Mesenchymal stem cell (in vitro differentiated cells and primary cell): ENCODE data around the gene FMN1.

Experiments
- DNase-seq: peaks from one replicate; pipeline ENCODE4 v3.0.0-alpha.2; 2013
- H2AFZ ChIP-seq: one replicate; pipeline ENCODE4 v1.6.1; 2013; ENCODE audit warnings: low read depth, mild to moderate bottlenecking, control low read depth, inconsistent platforms, low read length, moderate library complexity
- H2AK5ac ChIP-seq: 2 replicates; pipeline ENCODE4 v1.6.1; 2013; ENCODE audit warnings: low read length, moderate library complexity, mild to moderate bottlenecking, inconsistent platforms; ENCODE audit not compliant: severe bottlenecking
- H2BK120ac ChIP-seq: one replicate; pipeline ENCODE4 v1.6.1; 2013; ENCODE audit warnings: low read depth, mild to moderate bottlenecking, inconsistent platforms, low read length, moderate library complexity
- H2BK12ac ChIP-seq, 2 experiments: one replicate each; pipeline ENCODE4 v1.6.1; 2013; ENCODE audit warnings: inconsistent platforms in 2 of 2, low read length in 2 of 2, mild to moderate bottlenecking in 2 of 2, moderate library complexity in 2 of 2, control low read depth in 1 of 2
- H2BK15ac ChIP-seq: one replicate; pipeline ENCODE4 v1.6.1; 2013; ENCODE audit warnings: mild to moderate bottlenecking, low read depth, inconsistent platforms; ENCODE audit not compliant: poor library complexity, severe bottlenecking
- H2BK5ac ChIP-seq: 2 replicates; pipeline ENCODE4 v1.6.1; 2013; ENCODE audit warnings: low read depth, mild to moderate bottlenecking, low read length, control low read depth, inconsistent platforms; ENCODE audit not compliant: poor library complexity, severe bottlenecking
- H3K14ac ChIP-seq, 2 experiments: one replicate each; pipeline ENCODE4 v1.6.1; 2013; ENCODE audit warnings: inconsistent platforms in 2 of 2, low read length in 2 of 2, control low read depth in 1 of 2, mild to moderate bottlenecking in 1 of 2, moderate library complexity in 1 of 2
- H3K18ac ChIP-seq, 2 experiments: one replicate each; pipeline ENCODE4 v1.6.1; 2013; ENCODE audit warnings: inconsistent platforms in 2 of 2, low read length in 2 of 2, control low read depth in 1 of 2, low read depth in 1 of 2, mild to moderate bottlenecking in 1 of 2
- H3K23ac ChIP-seq, 2 experiments: one replicate each; pipeline ENCODE4 v1.6.1; 2013; ENCODE audit warnings: inconsistent platforms in 2 of 2, low read length in 2 of 2, mild to moderate bottlenecking in 2 of 2, moderate library complexity in 2 of 2, control low read depth in 1 of 2
- H3K27ac ChIP-seq: 2 replicates; pipeline ENCODE4 v1.5.1; 2013; ENCODE audit warnings: mild to moderate bottlenecking, moderate library complexity, low read length, control low read depth, inconsistent platforms; ENCODE audit not compliant: poor library complexity, severe bottlenecking
- H3K27me3 ChIP-seq, 2 experiments: 2 replicates each; pipeline versions ENCODE4 v1.6.1 to v1.7.0; 2013; ENCODE audit warnings: low read length in 2 of 2, mild to moderate bottlenecking in 2 of 2, moderate library complexity in 2 of 2, control low read depth in 1 of 2, inconsistent platforms in 1 of 2; ENCODE audit not compliant: control insufficient read depth in 1 of 2, insufficient read depth in 1 of 2
- H3K36me3 ChIP-seq, 2 experiments: 2 replicates each; pipeline versions ENCODE4 v1.6.1 to v1.7.0; 2013; ENCODE audit warnings: low read length in 2 of 2, control low read depth in 1 of 2, inconsistent platforms in 1 of 2, low read depth in 1 of 2, mild to moderate bottlenecking in 1 of 2; ENCODE audit not compliant: insufficient read depth in 2 of 2, control insufficient read depth in 1 of 2
- H3K4ac ChIP-seq, 2 experiments: one replicate each; pipeline ENCODE4 v1.6.1; 2013; ENCODE audit warnings: inconsistent platforms in 2 of 2, low read length in 2 of 2, mild to moderate bottlenecking in 2 of 2, moderate library complexity in 2 of 2, control low read depth in 1 of 2, low read depth in 1 of 2
- H3K4me1 ChIP-seq: 2 replicates; pipeline ENCODE4 v1.6.1; 2013; ENCODE audit warnings: low read depth, low read length, control low read depth; ENCODE audit not compliant: control insufficient read depth, insufficient read depth
- H3K4me2 ChIP-seq: 2 replicates; pipeline ENCODE4 v1.6.1; 2013; ENCODE audit warnings: low read length, mild to moderate bottlenecking, inconsistent platforms; ENCODE audit not compliant: poor library complexity, severe bottlenecking
- H3K4me3 ChIP-seq, 2 experiments: 2 replicates each; pipeline versions ENCODE4 v1.5.1 to v1.7.0; 2013; ENCODE audit warnings: low read length in 2 of 2, mild to moderate bottlenecking in 2 of 2, control low read depth in 1 of 2, low read depth in 1 of 2; ENCODE audit not compliant: insufficient read depth in 1 of 2
- H3K79me1 ChIP-seq: replicated peaks from 2 replicates; pipeline ENCODE4 v1.6.1; 2013; ENCODE audit warnings: mild to moderate bottlenecking, control low read depth, low read length, inconsistent platforms; ENCODE audit not compliant: poor library complexity, severe bottlenecking
- H3K9ac ChIP-seq: 2 replicates; pipeline ENCODE4 v1.7.0; 2013; ENCODE audit warnings: mild to moderate bottlenecking, low read length, moderate library complexity
- H3K9me3 ChIP-seq: 2 replicates; pipeline ENCODE4 v1.7.0; 2013; ENCODE audit warnings: mild to moderate bottlenecking, low read length; ENCODE audit not compliant: control insufficient read depth
- H4K8ac ChIP-seq: one replicate; pipeline ENCODE4 v1.6.1; 2013; ENCODE audit warnings: inconsistent platforms, mild to moderate bottlenecking, low read length, moderate library complexity
- H4K91ac ChIP-seq: one replicate; pipeline ENCODE4 v1.6.1; 2013; ENCODE audit warnings: mild to moderate bottlenecking, low read length, inconsistent platforms
- WGBS: methylation state at CpG from one replicate; pipeline ENCODE4 v1.1.7; 2013; ENCODE audit warnings: mixed read lengths; 5-methylcytosine and 5-hydroxymethylcytosine counted together

Gene FMN1

DNA sequence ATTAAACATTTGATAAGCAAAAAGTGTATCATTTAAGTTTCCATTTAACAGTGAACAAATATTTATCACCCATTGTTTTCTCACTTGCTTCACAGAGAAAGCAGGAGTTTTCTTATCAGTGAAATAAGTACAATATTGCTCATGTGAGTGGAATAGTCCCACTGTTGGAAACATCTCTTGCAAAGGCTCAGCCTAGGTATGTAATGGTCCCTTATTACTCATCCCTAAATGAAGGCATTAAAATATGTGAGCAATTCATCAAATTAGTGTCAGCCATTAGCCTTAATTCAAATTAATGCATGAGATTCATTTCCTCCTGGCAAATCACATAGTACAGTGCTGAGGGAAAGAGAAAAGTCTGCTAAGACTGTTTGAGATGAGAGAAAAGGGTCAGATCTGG is 9.6 kb upstream of the FMN1 start:
- no peak overlapping the region for H3K4ac ChIP-seq
- H3K9me3 ChIP-seq, result no peaks in the 10 kb centered on the region
- DNase-seq, result no peak
- no peak overlapping the region for H4K91ac ChIP-seq
- no peaks in the 10 kb centered on the region for H3K36me3 ChIP-seq
- no peak overlapping the region for H3K14ac ChIP-seq
- H2AK5ac ChIP-seq, result no peak overlapping the region
- H3K79me1 ChIP-seq, result no peaks in the 10 kb centered on the region
- H2BK5ac ChIP-seq, result no peak overlapping the region
- H3K9ac ChIP-seq, result no peak overlapping the region
- H2BK15ac ChIP-seq, result no peak overlapping the region
- no peak overlapping the region for H3K27ac ChIP-seq
- no peak overlapping the region for H3K4me3 ChIP-seq
- H3K23ac ChIP-seq, result no peak overlapping the region
- H2BK12ac ChIP-seq, result no peak overlapping the region
- no peak overlapping the region for H2AFZ ChIP-seq
- peaks cover 0 to 18% of the 10 kb centered on the region in 2 experiments for H3K27me3 ChIP-seq
- peaks cover 4% of the 10 kb centered on the region for H3K4me1 ChIP-seq
- H2BK120ac ChIP-seq, result no peak overlapping the region
- no peak overlapping the region for H3K4me2 ChIP-seq
- no peak overlapping the region for H3K18ac ChIP-seq
- no peak overlapping the region for H4K8ac ChIP-seq

DNA sequence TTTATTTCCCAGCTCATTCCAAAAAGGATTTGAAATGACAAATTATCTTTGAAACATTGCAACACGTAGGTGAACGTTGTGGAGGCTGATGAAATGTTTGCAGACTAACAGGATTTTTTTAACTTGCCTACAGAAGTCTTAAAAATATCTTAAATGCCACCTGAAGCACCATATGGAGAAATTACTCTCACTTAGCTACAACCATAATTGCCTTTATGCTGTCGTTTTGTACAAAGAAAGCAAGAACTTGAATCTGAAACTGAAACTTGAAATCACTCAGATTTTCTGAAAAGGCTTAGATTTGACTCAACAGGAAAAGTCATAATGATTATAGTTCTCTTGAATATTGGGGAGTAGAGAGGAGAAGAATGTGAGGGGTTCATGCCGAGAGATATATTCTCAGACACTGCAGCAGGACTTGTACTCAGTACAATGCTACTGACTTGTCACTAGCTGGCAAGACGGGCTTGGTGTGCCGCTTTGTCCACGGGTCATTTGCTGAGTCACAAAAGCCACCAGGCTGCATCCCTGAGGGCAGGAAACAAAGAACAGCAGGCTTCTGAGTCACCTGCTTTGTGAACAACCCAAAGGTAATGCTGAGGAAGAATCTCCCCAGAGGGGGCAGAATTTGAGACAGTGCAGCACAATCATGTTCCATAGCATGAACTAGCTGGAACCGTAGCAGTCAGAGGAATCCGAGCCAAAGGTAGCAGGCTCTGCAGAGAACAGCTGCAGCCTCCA is 7.1 kb upstream of the FMN1 start:
- H3K4me2 ChIP-seq, result peak overlapping the region; percentile 2
- H2BK12ac ChIP-seq, result no peak overlapping the region
- H3K9me3 ChIP-seq, result no peaks in the 10 kb centered on the region
- H2BK5ac ChIP-seq, result no peak overlapping the region
- 59% methylated on average over 9 of the region's 9 CpGs for WGBS
- no peak overlapping the region for H3K18ac ChIP-seq
- no peak overlapping the region for H2AK5ac ChIP-seq
- H3K36me3 ChIP-seq, result no peaks in the 10 kb centered on the region
- H3K27ac ChIP-seq, result no peak overlapping the region
- peak overlapping the region in 1 of 2 experiments; percentile 77 for H3K4me3 ChIP-seq
- no peak overlapping the region for H2BK15ac ChIP-seq
- H2BK120ac ChIP-seq, result no peak overlapping the region
- peaks cover 4% of the 10 kb centered on the region for H3K4me1 ChIP-seq
- H3K9ac ChIP-seq, result peak overlapping the region; percentile 55
- no peaks in the 10 kb centered on the region for H3K79me1 ChIP-seq
- H2AFZ ChIP-seq, result no peak overlapping the region
- peak; percentile 46 for DNase-seq
- H3K23ac ChIP-seq, result no peak overlapping the region
- no peak overlapping the region for H4K8ac ChIP-seq
- H3K27me3 ChIP-seq, result peaks cover 0 to 20% of the 10 kb centered on the region in 2 experiments
- H4K91ac ChIP-seq, result no peak overlapping the region
- H3K14ac ChIP-seq, result no peak overlapping the region
- H3K4ac ChIP-seq, result no peak overlapping the region

DNA sequence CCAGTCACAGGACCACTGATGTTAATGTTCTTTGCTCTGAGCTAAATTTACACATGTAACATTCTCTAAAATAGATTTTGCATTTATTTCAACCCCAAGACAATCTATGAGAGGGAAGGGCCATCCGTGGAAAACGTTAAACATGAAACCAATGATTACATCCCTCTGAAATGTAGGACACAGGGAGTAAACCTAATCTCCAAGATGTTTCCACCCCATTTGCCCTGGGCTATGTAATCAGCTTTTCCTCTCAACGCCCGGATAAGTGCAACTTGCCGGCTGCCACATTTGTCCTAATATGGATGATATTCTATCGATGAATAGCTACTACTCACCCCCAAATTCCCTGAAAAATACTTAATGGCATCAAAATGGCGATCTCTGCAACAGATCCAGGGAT is 6.4 kb upstream of the FMN1 start:
- Histone ChIP-seq H2BK120ac (no peak overlapping the region), H3K4ac (no peak overlapping the region), H3K9ac (no peak overlapping the region), H3K14ac (no peak overlapping the region), H2BK12ac (no peak overlapping the region), H4K91ac (no peak overlapping the region), H2BK5ac (no peak overlapping the region), H2BK15ac (no peak overlapping the region), H3K79me1 (no peaks in the 10 kb centered on the region), H3K23ac (no peak overlapping the region), H3K27me3 (peaks cover 0 to 20% of the 10 kb centered on the region in 2 experiments), H3K4me1 (peaks cover 4% of the 10 kb centered on the region), H3K4me2 (no peak overlapping the region), H2AK5ac (no peak overlapping the region), H2AFZ (no peak overlapping the region), H3K4me3 (no peak overlapping the region), H3K36me3 (no peaks in the 10 kb centered on the region), H3K9me3 (no peaks in the 10 kb centered on the region), H3K18ac (no peak overlapping the region), H3K27ac (no peak overlapping the region), H4K8ac (no peak overlapping the region)
- no peak for DNase-seq
- 88% methylated on average over 7 of the region's 7 CpGs for WGBS

DNA sequence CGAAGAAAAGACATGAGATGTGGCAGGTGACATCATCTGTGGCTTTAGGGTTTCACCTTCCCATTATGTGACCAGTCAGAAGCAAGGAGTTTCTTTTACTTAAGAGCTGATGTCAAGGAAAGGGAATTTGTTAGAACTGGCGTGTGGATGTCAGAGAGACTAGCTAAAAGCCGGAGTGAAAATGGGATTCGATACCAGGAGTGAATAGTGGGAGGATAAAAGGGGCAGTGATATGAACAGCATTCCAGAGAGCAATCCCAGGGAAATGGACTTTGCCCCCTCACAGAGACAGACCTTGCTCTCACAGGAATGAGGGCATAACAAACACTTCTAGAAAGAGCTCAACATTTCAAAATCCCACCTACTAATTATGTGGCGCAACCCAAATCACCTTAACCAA is 5.9 kb upstream of the FMN1 start:
- Histone ChIP-seq H3K18ac (no peak overlapping the region), H3K4me1 (peaks cover 4% of the 10 kb centered on the region), H3K4me3 (no peak overlapping the region), H3K36me3 (no peaks in the 10 kb centered on the region), H3K9me3 (no peaks in the 10 kb centered on the region), H3K79me1 (no peaks in the 10 kb centered on the region), H3K9ac (no peak overlapping the region), H2BK15ac (no peak overlapping the region), H3K27me3 (peaks cover 0 to 20% of the 10 kb centered on the region in 2 experiments), H2BK120ac (no peak overlapping the region), H2BK5ac (no peak overlapping the region), H3K14ac (no peak overlapping the region), H3K4ac (no peak overlapping the region), H2AFZ (no peak overlapping the region), H3K4me2 (no peak overlapping the region), H2AK5ac (no peak overlapping the region), H3K23ac (no peak overlapping the region), H3K27ac (no peak overlapping the region), H4K8ac (no peak overlapping the region), H4K91ac (no peak overlapping the region), H2BK12ac (no peak overlapping the region)
- WGBS, result 83% methylated on average over 4 of the region's 5 CpGs
- DNase-seq, result no peak
